Glutamatergic neuron (in vitro differentiated cells): ENCODE measurements around the gene MTHFD2L. TPM values are rescaled to one million over a fixed set of nuclear protein-coding genes. Genes with fewer than 3 reads are reported as not detected.

Source experiments
- DNase-seq: peaks from one replicate; pipeline ENCODE4 v3.0.0; 2022
- H3K27ac Mint-ChIP-seq: one replicate; pipeline ENCODE4 v1.8.0; 2020; ENCODE audit warnings: mild to moderate bottlenecking, mixed read lengths, inconsistent platforms; ENCODE audit not compliant: unreplicated experiment
- H3K27me3 Mint-ChIP-seq: one replicate; pipeline ENCODE4 v1.8.0; 2020; ENCODE audit warnings: mild to moderate bottlenecking, moderate library complexity, mixed read lengths, inconsistent platforms; ENCODE audit not compliant: unreplicated experiment
- H3K36me3 Mint-ChIP-seq: one replicate; pipeline ENCODE4 v1.8.0; 2020; ENCODE audit warnings: mild to moderate bottlenecking, mixed read lengths, inconsistent platforms; ENCODE audit not compliant: unreplicated experiment
- H3K4me1 Mint-ChIP-seq: one replicate; pipeline ENCODE4 v1.8.0; 2020; ENCODE audit warnings: mild to moderate bottlenecking, low read depth, mixed read lengths, inconsistent platforms; ENCODE audit not compliant: unreplicated experiment
- H3K4me3 Mint-ChIP-seq: one replicate; pipeline ENCODE4 v1.8.0; 2020; ENCODE audit warnings: mild to moderate bottlenecking, mixed read lengths, inconsistent platforms; ENCODE audit not compliant: unreplicated experiment
- H3K9me3 Mint-ChIP-seq: one replicate; pipeline ENCODE4 v1.8.0; 2020; ENCODE audit warnings: mild to moderate bottlenecking, moderate library complexity, mixed read lengths, inconsistent platforms; ENCODE audit not compliant: unreplicated experiment
- CTCF ChIP-seq: fragments of 200-600 bp; sonication (generic); IDR thresholded peaks from one replicate; pipeline ENCODE4 v1.5.0; 2021; ENCODE audit not compliant: partially characterized antibody, unreplicated experiment
- total RNA-seq: library from RNA; stranded (reverse); fragmentation: NEBNext Ultra II Directional; extraction: Animal tissue kit (Norgen Biotek cat#: 25700); gene quantifications from one replicate; pipeline ENCODE4 v1.2.1, GENCODE V29; 2021; ENCODE audit not compliant: unreplicated experiment

Gene MTHFD2L
- total RNA-seq, 1 donor from 2014 or later: 14.0 TPM

DNA sequence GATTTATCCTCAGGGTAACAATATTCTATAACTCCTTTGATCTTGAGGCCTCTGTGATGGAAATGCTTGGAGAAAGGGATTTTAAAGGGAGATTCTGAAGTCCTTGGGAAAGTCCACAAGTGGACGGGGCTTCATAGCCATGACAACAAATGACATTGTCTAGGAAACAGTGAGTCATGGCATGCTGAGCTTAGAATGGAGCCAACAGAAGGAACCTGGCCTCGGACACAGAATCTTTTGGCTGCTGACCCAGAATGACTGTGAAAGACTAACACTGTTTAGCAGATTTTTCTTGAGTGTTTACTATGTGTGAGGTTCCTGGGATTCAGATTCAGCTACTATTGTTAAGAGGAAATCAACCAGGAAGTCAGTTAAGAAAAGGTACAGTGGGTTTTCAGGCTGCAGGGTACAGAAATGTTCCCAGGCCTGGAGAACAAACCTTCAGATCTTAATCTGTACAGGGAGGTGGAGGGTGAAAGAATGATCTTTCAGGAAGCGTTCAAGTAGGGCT, 40.8 kb upstream of the MTHFD2L start:
- Mint-ChIP-seq H3K4me3 (no peak overlapping the region), H3K36me3 (no peaks in the 10 kb centered on the region), H3K4me1 (no peaks in the 10 kb centered on the region), H3K27ac (no peak overlapping the region), H3K27me3 (peaks cover 2% of the 10 kb centered on the region), H3K9me3 (no peaks in the 10 kb centered on the region)
- TF ChIP-seq CTCF: no peak
- DNase-seq: no peak

DNA sequence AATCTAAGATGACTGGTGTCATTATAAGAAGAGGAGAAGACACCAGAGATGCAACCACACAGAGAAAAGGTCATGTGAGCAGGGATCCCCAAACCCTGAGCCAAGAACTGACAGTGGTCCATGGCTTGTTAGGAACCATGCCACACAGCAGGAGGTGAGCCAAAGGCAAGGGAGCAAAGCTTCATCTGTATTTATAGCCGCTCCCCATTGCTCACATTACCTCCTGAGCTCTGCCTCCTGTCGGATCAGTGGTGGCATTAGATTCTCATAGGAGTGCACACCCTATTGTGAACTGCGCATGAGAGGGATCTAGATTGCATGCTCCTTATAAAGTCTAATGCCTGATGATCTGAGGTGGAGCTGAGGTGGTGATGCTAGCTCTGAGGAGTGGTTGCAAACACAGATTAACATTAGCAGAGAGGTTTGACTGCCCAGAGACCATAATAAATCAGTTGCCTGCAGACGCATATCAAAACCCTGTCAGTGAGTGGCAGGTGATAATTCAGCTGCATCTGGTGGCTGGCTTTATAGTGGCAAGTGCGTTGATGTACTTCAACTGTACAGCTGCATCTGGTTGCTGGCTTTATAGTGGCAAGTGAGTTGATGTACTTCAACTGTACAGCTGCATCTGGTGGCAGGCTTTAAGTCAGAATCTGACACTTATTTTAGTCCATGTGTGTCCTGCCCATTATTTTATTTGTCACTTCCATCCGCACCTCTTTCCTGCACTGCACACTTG, 39.1 kb upstream of the MTHFD2L start:
- Mint-ChIP-seq H3K4me1 (no peaks in the 10 kb centered on the region), H3K36me3 (no peaks in the 10 kb centered on the region), H3K9me3 (no peaks in the 10 kb centered on the region), H3K4me3 (no peak overlapping the region), H3K27me3 (peaks cover 2% of the 10 kb centered on the region), H3K27ac (no peak overlapping the region)
- TF ChIP-seq CTCF: no peak
- no peak for DNase-seq

DNA sequence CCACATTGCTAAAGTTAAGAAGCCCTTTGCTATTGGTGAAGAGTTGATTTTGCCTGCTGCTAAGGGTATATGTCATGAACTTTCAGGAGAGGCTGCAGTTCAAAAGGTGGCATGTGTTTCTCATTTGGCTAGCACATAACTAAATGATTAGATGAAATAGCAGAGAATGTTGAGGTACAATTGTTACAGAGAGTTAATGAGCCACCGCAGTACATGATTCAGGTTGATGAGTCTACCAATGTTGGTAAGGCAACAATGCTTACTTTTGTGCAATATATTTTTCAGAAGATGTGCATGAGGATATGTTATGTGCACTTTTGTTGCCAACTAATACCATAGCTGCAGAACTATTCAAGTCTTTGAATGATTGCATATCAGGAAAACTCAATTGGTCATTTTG, 37.8 kb upstream of the MTHFD2L start:
- no peaks in the 10 kb centered on the region for H3K9me3 Mint-ChIP-seq
- H3K27ac Mint-ChIP-seq: no peak overlapping the region
- no peak for DNase-seq
- no peak for TF ChIP-seq CTCF
- no peak overlapping the region for H3K4me3 Mint-ChIP-seq
- no peaks in the 10 kb centered on the region for H3K36me3 Mint-ChIP-seq
- no peaks in the 10 kb centered on the region for H3K4me1 Mint-ChIP-seq
- H3K27me3 Mint-ChIP-seq: peaks cover 2% of the 10 kb centered on the region

- Mint-ChIP-seq H3K9me3 (no peaks in the 10 kb centered on the region), H3K27ac (no peak overlapping the region), H3K4me1 (no peaks in the 10 kb centered on the region), H3K27me3 (peaks cover 2% of the 10 kb centered on the region), H3K4me3 (no peak overlapping the region), H3K36me3 (no peaks in the 10 kb centered on the region)
- DNase-seq: no peak
- TF ChIP-seq CTCF: no peak
Observed at GRCh38 chr4:74121643-74122579, 36.0 kb upstream of the MTHFD2L start.
